ENCODE measurements around the gene DRICH1.

DRICH1 gene

GRCh38 chr22:23581260-23581650 lies 50.9 kb downstream of the DRICH1 start:
- Histone ChIP-seq H3K9ac (no peak overlapping the region), H3K27ac (no peak overlapping the region), H4K20me1 (ENCODE audit: insufficient read depth) (no peaks in the 10 kb centered on the region), H2AFZ (ENCODE audit: low read depth) (no peak overlapping the region), H3K36me3 (ENCODE audit: insufficient read depth) (no peaks in the 10 kb centered on the region), H3K4me3 (IDR thresholded peaks at IDR 0.05; ENCODE audit: insufficient read depth, low read depth, low read length) (no peak overlapping the region), H3K4me1 (ENCODE audit: low read depth, poor library complexity, severe bottlenecking) (no peaks in the 10 kb centered on the region), H3K27me3 (ENCODE audit: insufficient read depth, low read depth) (no peaks in the 10 kb centered on the region), H3K79me2 (ENCODE audit: insufficient read depth, low read depth) (no peaks in the 10 kb centered on the region), H3K4me2 (no peak overlapping the region)
- TF ChIP-seq CTCF (conservative IDR thresholded peaks at IDR 0.05; ENCODE audit: low read depth, low read length): no peak

- no peak for TF ChIP-seq CTCF (conservative IDR thresholded peaks at IDR 0.05; ENCODE audit: low read depth, low read length)
- H3K79me2 ChIP-seq (ENCODE audit: insufficient read depth, low read depth): no peaks in the 10 kb centered on the region
- H3K9ac ChIP-seq: no peak overlapping the region
- H3K4me2 ChIP-seq: no peak overlapping the region
- no peaks in the 10 kb centered on the region for H3K27me3 ChIP-seq (ENCODE audit: insufficient read depth, low read depth)
- no peak overlapping the region for H2AFZ ChIP-seq (ENCODE audit: low read depth)
- no peaks in the 10 kb centered on the region for H3K4me1 ChIP-seq (ENCODE audit: low read depth, poor library complexity, severe bottlenecking)
- H3K27ac ChIP-seq: no peak overlapping the region
- no peaks in the 10 kb centered on the region for H4K20me1 ChIP-seq (ENCODE audit: insufficient read depth)
- no peaks in the 10 kb centered on the region for H3K36me3 ChIP-seq (ENCODE audit: insufficient read depth)
- no peak overlapping the region for H3K4me3 ChIP-seq (IDR thresholded peaks at IDR 0.05; ENCODE audit: insufficient read depth, low read depth, low read length)
Measured at GRCh38 chr22:23580576-23581259, 51.4 kb downstream of the DRICH1 start.

- Histone ChIP-seq H3K27me3 (ENCODE audit: insufficient read depth, low read depth) (no peaks in the 10 kb centered on the region), H3K4me2 (no peak within 1 kb of the TSS), H3K4me1 (ENCODE audit: low read depth, poor library complexity, severe bottlenecking) (no peaks in the 10 kb centered on the region), H4K20me1 (ENCODE audit: insufficient read depth) (no peaks in the 10 kb centered on the region), H2AFZ (ENCODE audit: low read depth) (no peak within 1 kb of the TSS), H3K27ac (no peak within 1 kb of the TSS), H3K4me3 (IDR thresholded peaks at IDR 0.05; ENCODE audit: insufficient read depth, low read depth, low read length) (no peak within 1 kb of the TSS), H3K36me3 (ENCODE audit: insufficient read depth) (no peaks in the 10 kb centered on the region), H3K79me2 (ENCODE audit: insufficient read depth, low read depth) (no peaks in the 10 kb centered on the region), H3K9ac (no peak within 1 kb of the TSS)
- TF ChIP-seq CTCF (conservative IDR thresholded peaks at IDR 0.05; ENCODE audit: low read depth, low read length): no peak
Measured at GRCh38 chr22:23579870-23580575, 52.1 kb downstream of the DRICH1 start, which contains the start of gene IGLL1. Gene IGLL1 (minus strand): TSS chr22:23580290. CDS start chr22:23580190, 100 bp downstream.

- H3K4me3 ChIP-seq (IDR thresholded peaks at IDR 0.05; ENCODE audit: insufficient read depth, low read depth, low read length): no peak overlapping the region
- no peak for TF ChIP-seq CTCF (conservative IDR thresholded peaks at IDR 0.05; ENCODE audit: low read depth, low read length)
- no peak overlapping the region for H3K4me2 ChIP-seq
- H3K36me3 ChIP-seq (ENCODE audit: insufficient read depth): no peaks in the 10 kb centered on the region
- no peaks in the 10 kb centered on the region for H3K79me2 ChIP-seq (ENCODE audit: insufficient read depth, low read depth)
- H3K9ac ChIP-seq: no peak overlapping the region
- H3K27ac ChIP-seq: no peak overlapping the region
- H4K20me1 ChIP-seq (ENCODE audit: insufficient read depth): no peaks in the 10 kb centered on the region
- H3K4me1 ChIP-seq (ENCODE audit: low read depth, poor library complexity, severe bottlenecking): no peaks in the 10 kb centered on the region
- no peak overlapping the region for H2AFZ ChIP-seq (ENCODE audit: low read depth)
- H3K27me3 ChIP-seq (ENCODE audit: insufficient read depth, low read depth): no peaks in the 10 kb centered on the region
Measured at GRCh38 chr22:23579280-23579679, 52.8 kb downstream of the DRICH1 start.
